Measurements from ENCODE around the gene HADHA.

HADHA gene

DNA sequence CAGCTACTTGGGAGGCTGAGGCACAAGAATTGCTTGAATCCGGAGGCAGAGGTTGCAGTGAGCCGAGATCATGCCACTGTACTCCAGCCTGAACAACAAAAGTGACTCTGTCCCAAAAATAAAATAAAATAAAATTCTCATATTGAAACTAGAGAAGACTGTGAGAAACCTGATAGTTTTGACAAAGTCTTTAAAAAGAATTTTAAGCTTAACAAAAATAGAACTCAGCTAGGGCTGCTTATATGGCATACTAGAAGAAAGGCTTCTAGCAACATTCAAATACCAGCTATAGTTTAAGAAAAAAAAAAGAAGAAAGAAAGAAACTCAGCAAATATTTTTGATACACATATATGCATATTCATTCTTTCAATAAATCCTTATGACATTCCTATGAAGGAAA, 13.6 kb downstream of the HADHA start:
- no peak overlapping the region for H3K4me3 ChIP-seq (ENCODE audit: low read depth, low read length)
- TF ChIP-seq CTCF (IDR thresholded peaks at IDR 0.05; ENCODE audit: low read depth, low read length, missing control alignments): no peak
- in situ Hi-C loops (cut with HindIII; ENCODE audit: low pct_ligation_motif_present, low sequenced_read_pairs): no loop called here
- no peak for DNase-seq
- H3K27me3 ChIP-seq (replicated peaks): no peaks in the 10 kb centered on the region
- H3K27ac ChIP-seq: no peak overlapping the region
- peaks cover 69% of the 10 kb centered on the region for H3K36me3 ChIP-seq (replicated peaks)

DNA sequence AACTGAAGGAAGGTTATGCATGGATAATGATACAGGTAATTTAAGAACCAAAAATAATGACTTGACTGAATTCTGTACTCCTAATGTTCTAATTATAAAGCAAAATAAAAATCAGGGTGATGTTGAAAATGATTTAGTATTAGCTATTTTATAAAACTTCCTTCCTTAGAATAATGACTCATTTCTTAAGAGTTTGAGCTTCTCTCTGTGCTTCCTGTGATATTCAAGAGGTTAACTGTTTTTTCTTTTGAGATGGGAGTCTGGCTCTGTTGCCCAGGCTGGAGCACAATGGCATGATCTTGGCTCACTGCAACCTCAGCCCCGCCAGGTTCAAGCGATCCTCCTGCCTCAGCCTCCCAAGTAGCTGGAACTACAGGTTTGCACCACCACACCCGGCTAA, 14.8 kb downstream of the HADHA start:
- no peak for DNase-seq
- peaks cover 61% of the 10 kb centered on the region for H3K36me3 ChIP-seq (replicated peaks)
- no peaks in the 10 kb centered on the region for H3K27me3 ChIP-seq (replicated peaks)
- no peak for TF ChIP-seq CTCF (IDR thresholded peaks at IDR 0.05; ENCODE audit: low read depth, low read length, missing control alignments)
- no peak overlapping the region for H3K27ac ChIP-seq
- in situ Hi-C loops (cut with HindIII; ENCODE audit: low pct_ligation_motif_present, low sequenced_read_pairs): no loop called here
- H3K4me3 ChIP-seq (ENCODE audit: low read depth, low read length): no peak overlapping the region

DNA sequence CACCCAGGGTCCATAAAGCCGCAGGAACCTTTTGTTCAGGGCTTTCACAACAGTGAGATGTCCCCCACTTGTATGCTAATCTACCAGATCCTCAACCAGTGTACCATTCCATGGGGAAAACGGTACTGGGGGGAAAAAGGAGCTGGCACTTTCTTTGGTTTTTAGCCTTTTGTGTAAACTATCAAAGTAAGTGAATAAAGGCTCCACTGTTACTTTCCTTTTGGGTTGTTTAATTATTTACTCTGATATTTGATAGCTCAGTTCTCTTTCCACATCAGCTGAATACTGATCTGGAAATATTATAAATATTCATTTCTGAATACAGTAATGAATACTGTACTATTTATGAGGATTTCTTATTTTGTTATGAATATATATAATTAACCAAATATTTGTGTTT, 20.3 kb downstream of the HADHA start:
- in situ Hi-C loops (cut with HindIII; ENCODE audit: low pct_ligation_motif_present, low sequenced_read_pairs): no loop called here
- Histone ChIP-seq H3K36me3 (replicated peaks) (peaks cover 26% of the 10 kb centered on the region), H3K4me3 (ENCODE audit: low read depth, low read length) (no peak overlapping the region), H3K27ac (no peak overlapping the region), H3K27me3 (replicated peaks) (no peaks in the 10 kb centered on the region)
- no peak for DNase-seq
- no peak for TF ChIP-seq CTCF (IDR thresholded peaks at IDR 0.05; ENCODE audit: low read depth, low read length, missing control alignments)

GRCh38 chr2:26223018-26223417, 21.4 kb downstream of the HADHA start:
- H3K4me3 ChIP-seq (ENCODE audit: low read depth, low read length): no peak overlapping the region
- H3K27ac ChIP-seq: no peak overlapping the region
- TF ChIP-seq CTCF (IDR thresholded peaks at IDR 0.05; ENCODE audit: low read depth, low read length, missing control alignments): no peak
- DNase-seq: no peak
- H3K27me3 ChIP-seq (replicated peaks): no peaks in the 10 kb centered on the region
- H3K36me3 ChIP-seq (replicated peaks): peaks cover 16% of the 10 kb centered on the region
- in situ Hi-C loops (cut with HindIII; ENCODE audit: low pct_ligation_motif_present, low sequenced_read_pairs): no loop called here

GRCh38 chr2:26217720-26218119, 26.7 kb downstream of the HADHA start:
- TF ChIP-seq CTCF (IDR thresholded peaks at IDR 0.05; ENCODE audit: low read depth, low read length, missing control alignments): no peak
- in situ Hi-C loops (cut with HindIII; ENCODE audit: low pct_ligation_motif_present, low sequenced_read_pairs): no loop called here
- DNase-seq: no peak

GRCh38 chr2:26216587-26216986, 27.8 kb downstream of the HADHA start:
- no peak for TF ChIP-seq CTCF (IDR thresholded peaks at IDR 0.05; ENCODE audit: low read depth, low read length, missing control alignments)
- Histone ChIP-seq H3K27me3 (replicated peaks) (no peaks in the 10 kb centered on the region), H3K36me3 (replicated peaks) (peaks cover 54% of the 10 kb centered on the region), H3K27ac (no peak overlapping the region), H3K4me3 (ENCODE audit: low read depth, low read length) (no peak overlapping the region)
- in situ Hi-C loops (cut with HindIII; ENCODE audit: low pct_ligation_motif_present, low sequenced_read_pairs): no loop called here
- DNase-seq: no peak

More at GRCh38 chr2:26217720-26218119, 26.7 kb downstream of the HADHA start:
- no peak overlapping the region for H3K4me3 ChIP-seq (ENCODE audit: low read depth, low read length)
- H3K36me3 ChIP-seq (replicated peaks): peaks cover 43% of the 10 kb centered on the region
- no peak overlapping the region for H3K27ac ChIP-seq
- no peaks in the 10 kb centered on the region for H3K27me3 ChIP-seq (replicated peaks)
